Stimulated activated CD8-positive, alpha-beta memory T cell treated with anti-CD3 and anti-CD28 coated beads, Interleukin-12 subunit alpha, Interleukin-12 subunit beta, amount 100 ng/mL, for 24 hours (primary cell): ENCODE results near the gene PKD1L1.

Source experiments
- DNase-seq: peaks from one replicate; pipeline ENCODE4 v3.0.0-alpha.2; 2020; ENCODE audit errors: extremely low read depth

The PKD1L1 gene

DNA sequence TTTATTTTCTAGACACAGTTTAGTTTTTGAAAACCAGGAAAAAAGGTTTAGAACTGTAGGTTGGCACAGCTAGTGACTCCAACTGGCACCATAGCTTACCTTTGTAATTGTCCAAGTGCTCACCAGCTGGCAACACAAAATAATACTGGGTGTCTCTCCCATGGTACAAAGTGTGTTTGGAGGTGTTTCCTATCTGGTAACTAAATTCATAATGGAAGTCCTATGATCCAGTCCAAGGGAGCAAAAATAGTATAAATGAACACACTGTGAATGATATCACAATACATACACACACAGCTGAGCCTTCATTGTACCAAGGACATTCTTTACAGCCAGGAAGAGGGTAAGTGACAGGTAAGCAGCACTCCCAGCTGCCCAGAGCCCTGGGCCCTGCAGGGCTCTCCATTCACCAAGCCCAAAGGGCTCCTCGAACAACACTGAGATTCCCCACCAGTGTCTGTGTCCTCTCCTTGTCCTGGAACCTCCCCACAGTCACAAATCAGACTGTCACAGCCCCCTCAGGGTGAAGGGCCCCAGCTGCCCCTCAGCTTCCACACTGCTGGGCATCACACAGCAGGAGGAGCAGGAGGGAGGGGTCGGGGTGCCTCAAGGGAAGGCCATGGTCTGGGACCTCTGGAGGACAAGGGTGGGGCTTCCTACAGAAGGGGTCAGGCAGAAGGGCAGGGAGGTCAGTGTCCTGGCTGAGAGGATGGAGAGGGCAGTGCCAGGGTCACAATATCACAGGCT lies 72.1 kb downstream of the PKD1L1 start:
- DNase-seq = no peak

DNA sequence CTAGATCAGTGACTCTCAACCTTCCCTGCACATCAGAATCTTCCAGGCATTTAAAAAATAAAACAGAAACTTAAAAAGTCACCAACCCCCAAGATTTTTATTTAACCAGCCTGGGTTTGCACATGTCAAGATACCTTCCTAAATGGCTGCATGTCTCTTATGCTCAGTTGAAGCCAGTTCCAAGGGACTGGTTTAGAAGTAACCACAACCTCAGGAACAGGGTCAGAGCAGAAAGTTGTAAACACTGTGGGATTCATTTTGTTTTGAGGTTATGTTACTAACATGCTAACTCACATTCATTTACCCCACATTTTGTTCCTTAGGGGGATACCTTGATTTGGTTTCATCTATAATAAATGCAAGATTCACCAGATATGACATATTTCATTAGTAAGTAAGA lies 72.9 kb downstream of the PKD1L1 start:
- DNase-seq = no peak

DNA sequence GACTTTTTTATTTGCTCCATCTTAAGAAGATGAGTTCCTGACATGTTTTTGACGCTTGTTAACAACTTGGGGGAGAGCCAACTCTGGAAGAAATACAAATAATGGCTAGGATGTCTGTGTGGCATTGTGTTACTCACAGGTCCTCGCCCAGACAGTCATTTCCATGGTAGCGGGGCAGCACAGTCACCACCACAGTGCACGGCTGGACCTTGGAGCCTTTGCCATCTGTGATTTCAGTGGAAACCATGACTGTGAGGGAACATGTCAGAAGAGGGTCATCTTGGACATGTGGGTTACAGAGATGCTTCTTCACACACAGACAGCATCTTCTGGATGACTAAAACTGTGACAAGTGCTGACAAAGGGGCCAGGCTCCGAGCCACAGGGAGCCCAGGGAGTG lies 74.5 kb downstream of the PKD1L1 start:
- DNase-seq = no peak

DNA sequence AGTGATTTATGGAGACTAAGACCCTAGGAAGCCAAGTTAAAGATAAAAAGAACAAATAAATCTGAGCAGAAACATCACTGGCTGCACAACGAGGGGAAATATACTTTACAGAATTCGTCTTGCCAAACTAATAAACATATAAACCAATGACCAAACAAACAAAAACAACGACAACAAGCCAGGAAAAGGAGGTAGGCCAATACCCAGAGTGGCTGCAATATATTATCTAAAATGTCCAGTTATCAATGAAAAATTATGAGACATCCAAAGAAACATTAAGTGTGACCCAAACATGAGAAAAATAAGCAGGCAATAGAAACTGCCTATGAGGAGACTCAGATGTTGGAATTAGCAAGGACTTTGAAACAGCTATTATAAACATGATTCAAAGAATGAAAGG lies 81.0 kb downstream of the PKD1L1 start:
- no peak for DNase-seq

DNA sequence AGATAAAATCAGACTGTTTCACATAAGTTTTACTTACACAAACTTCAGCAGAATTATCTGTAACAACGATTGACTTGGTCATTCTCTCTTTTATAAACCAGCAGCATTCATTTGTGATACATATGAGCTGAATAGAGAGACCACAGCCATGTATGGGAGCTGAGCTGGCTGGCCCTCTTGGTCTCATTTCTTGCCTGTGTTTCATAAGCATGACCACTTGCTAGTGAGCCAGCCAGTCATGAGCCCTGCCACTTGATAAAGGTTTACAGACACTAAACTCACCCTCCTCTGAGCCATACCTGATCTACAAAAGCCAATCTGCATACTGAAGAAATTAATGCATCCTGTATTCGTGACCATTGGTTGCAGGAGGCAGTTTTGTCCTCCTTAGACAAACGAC lies 82.1 kb downstream of the PKD1L1 start:
- no peak for DNase-seq

DNA sequence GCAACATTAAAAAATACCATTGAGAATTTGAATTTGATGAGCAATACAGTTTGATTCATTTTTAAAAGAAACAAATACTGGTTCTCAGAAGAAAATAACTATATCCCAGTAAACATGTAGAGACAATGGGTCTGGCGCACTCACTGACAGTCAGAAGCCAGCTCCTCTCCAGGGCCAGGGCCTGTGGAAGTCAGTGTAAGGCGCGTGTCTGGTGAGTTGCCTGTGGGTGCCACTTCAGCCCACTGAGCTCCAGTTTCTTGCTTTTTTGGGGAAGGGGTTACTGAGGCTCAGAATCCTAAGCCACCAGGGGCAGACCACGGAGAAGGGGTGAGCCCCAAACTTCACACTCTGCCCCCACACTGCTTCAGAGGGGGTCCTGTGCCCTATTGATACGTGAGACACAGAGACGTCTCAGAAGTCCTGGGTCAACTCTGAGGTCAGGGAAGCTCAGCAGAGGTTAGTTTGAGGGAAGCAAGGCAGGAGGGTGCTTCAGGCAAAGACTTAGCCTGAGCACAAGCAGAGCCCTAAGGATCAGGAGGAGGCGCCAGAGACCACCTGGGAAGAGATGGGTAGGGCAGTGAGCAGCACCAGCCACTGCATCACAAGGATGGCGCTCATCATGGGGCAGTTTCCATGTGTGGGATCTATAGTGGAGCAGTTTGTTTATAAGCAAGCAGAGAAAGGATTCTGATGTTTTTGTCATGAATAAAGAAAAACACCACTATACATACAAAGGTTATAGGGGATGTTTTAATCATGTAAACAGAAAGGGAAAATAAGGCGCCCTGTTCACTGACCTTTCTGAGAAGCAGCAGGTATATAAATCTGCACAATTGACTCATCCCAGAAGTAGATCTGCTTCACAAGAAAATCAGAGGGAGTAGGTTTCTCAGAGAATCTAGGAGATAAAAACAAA lies 95.7 kb downstream of the PKD1L1 start:
- no peak for DNase-seq

DNA sequence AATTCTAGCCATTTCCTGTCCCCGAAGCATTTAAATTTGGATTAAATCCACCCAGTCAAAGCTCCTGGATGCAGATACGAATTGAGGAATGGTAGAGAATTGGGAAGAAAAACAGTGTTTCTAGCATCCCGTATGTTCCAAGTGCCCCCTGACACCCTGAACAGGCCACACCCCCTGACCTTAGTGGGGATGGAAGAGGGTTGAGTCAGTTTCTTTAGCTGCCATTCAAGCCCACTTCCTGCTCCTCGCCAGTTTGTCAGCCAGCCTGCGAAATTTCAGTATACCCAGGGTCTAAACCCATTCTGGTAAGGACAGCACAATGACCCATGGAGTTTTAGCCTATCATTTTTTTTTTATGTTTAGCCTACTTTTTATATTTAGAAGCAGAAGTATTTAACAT lies 101.1 kb downstream of the PKD1L1 start:
- DNase-seq = no peak

DNA sequence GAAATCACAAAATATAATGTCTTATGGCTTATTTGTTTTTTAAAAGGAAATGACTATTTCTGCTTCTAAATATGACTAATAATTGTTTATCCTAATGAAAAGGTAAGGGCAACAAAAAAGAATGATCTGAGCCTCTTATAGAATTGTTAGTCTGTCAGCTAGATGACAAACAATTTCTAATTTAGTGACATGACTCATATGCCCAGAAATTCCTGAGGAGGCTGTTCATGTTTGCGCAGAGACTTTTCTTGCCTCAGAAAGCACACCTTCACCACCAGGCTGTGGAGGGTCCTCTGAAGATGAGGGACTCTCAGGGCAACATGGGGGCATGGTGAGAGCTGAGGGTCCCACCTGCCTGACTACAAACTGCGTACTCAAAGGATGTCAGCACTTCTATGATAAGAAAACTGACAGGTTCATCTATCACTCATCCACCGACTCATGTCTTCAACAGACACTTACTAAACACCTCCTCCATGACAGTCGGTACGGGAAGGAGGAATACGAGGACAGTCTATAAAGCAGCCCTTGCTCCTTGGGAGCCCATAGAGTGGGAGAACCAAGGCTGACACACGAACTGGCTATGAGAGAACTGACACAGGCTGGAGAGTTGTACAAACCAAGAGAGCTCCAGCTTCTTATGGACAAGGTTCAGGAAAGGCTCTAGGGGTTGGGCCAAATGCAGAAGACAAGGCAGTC lies 102.0 kb downstream of the PKD1L1 start:
- no peak for DNase-seq

DNA sequence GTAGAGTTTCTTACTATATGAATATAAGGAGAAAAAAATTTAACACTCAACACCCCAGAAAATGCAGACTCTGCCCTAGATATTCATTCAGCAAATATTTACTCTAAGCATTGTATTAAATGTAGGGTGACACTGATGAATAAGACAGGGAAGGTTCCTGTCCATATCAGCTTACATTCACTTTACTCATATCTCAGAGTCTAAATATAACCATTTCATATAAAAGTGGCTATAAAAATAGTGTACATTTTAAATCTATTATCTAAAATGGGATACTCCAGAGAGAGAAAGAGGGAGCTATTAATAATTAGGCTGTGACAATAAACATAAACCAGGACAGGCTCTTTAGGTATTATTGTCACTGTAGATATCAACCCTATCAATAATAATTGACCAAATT lies 104.0 kb downstream of the PKD1L1 start:
- no peak for DNase-seq

DNA sequence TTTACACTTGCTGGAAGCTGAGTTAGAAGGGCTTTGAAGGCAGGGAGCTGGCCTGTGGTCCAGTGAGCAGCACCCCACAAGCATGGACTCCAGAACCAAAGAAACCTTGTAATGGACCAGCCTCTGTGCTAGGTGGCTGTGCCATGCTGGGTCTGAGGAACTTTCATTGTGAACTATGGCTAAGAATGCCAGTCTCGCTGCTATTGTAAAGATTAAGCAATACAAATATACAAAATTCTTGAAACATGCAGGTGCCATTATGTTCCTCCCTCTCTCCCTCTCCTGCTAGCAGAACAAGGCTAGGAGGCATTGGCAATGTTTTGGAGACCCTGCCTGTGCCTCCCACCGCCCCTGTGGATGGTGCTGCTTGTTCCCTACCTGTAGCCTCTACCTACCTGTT lies 105.0 kb downstream of the PKD1L1 start:
- DNase-seq = no peak

DNA sequence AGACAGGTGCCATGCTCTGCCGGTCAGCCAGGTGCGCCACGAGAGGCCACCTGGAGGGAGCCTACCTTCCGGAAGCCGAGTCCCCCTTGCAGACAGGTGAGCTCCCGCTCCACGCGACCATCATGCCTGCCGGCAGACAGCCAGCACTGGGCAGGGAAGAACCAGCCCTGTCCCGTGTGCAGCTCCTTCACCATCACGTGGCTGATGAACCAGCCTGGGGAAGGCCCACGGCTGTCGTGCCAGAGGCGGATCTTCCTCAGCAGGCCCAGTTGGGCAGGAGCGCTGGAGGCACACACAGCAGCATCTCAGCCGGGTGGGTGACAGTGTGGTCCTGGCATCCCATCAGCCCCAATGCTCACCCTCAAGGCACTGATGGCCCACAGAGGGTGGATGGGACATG lies 108.9 kb downstream of the PKD1L1 start:
- DNase-seq = no peak

DNA sequence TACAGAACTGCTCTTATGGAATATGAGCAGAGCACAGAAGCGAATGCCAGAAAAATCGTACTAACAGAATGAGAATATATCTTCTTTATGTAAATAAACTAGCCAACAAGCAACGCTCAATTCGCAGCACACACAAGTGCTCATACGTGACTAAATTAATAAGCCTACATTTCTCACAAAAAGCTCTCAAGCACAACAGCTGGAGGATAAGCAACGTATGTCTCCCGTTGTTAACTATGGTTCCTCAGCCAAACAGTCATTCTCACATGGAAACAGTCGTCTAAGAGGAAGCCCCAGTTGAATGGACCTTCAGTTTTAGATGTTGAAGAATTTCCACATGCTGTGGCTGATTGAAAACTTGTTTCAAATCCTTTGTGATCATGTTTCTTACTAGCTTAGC lies 110.4 kb downstream of the PKD1L1 start:
- DNase-seq = no peak

DNA sequence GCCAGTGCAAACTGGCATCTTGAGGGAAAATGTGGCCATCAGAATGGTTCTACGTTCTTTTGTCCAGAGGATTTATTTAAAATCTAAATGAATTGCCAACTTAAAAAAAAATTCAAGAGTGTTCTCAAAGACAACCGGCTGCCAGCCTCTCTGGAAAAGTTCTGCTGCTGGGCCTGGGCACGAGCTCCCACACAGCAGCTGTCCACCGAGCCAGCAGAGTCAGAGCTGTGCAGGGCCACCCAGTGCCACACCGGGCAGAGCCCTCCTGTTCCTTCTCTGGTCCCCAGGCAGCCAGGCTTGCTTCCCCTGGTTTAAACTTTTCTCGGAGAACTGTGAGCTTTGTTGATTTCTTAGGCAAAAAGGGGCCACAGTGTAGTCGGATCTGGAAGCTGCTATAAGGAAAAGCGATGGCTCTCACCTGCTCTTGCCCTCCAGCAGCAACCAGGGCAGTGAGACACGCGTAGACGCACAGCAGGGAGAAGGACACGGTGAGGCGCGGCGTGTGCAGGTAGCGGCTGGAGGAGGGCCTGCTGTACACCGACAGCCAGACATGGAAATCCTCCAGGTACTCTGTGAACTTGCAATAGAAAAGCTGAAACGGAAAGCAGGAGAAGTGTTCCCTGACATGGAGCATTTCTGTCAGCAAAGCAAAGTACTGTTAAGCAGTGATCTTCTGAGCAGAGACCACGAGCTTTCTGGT lies 111.6 kb downstream of the PKD1L1 start:
- DNase-seq = no peak

DNA sequence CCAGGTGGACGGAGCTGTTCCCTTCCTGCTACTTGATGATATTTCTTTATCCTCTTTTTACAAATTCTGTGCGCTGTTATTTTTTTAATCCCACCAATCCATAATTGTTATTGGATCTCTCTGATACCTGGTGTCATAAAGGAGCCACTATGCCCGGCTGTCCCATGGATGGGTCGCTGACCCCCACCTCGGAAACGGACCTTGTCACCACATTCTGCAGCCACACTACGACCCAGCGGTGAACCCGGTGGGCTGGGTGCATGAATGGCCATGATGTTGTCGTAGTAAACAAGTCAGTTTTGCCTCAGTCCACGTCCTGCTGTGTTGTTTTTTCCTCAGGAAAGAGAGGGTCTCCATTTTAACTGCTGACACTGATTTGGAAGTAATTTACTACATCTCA lies 112.2 kb downstream of the PKD1L1 start:
- no peak for DNase-seq

DNA sequence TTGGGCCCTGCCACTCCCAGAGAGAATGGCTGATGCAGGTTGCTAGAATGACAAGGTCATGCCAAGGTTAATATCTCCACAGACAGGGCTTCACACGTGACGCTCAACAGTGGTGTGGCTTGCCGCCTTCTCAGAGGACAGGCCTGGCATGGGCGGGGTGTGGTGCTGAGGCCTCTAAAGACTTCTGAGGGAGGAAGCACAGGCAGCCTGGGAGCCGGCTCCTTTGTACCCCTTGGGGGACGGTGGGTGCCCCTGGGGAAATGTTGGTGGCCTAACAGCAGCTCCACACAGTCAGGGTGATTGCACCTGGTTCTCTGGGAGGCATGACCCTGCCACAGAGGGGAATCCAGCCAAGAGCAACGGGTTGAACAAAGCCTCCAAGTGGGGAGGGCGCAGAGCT lies 115.1 kb downstream of the PKD1L1 start:
- no peak for DNase-seq

DNA sequence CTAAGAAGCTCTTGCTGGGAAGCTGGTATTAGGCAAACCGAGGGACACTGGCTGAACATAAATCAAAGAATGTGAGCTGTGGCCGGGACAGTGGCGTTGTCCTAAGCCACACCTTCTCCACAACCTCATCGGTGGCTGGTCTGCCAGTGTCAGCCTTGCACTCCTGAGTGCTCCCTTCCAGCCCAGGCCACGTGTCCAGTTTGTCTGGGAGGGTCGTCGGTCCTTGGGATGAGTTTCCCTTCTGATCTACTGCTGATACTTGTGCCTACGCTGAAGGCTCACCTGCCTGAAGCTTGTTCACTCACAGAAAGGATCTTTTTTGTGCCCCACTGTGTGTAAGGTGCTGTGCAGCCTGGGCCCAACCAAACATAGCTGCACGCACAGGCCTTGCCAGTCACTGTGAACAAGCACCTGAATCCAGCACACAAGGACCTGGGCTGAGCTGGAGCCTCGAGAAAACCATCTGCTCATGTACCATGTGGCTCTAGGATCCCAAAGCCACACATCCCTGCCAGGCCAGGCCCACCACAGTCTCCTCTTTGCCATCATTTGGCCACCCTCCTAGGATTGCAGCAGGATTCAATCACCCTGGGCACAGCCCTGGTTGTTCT lies 116.1 kb downstream of the PKD1L1 start:
- DNase-seq = no peak

DNA sequence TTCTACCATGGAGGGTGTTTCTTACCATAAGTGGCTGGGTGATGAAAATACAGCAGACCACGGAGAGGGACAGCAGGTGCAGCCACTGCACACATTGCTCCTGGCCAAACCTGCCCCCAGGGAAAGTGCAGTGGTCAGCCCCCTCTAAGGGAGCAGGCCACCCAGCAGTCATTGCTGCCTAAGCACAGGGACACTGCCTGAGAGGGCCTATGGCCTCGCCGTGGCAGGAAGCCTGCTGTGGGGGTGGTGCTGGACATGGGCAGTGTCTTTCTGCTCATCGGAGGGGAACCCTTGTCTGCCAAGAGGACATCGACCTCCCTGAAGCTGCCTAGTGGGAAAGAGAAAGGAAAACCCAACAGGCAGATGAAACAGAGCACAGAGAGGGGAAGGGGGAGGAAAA lies 118.3 kb downstream of the PKD1L1 start:
- DNase-seq = no peak

DNA sequence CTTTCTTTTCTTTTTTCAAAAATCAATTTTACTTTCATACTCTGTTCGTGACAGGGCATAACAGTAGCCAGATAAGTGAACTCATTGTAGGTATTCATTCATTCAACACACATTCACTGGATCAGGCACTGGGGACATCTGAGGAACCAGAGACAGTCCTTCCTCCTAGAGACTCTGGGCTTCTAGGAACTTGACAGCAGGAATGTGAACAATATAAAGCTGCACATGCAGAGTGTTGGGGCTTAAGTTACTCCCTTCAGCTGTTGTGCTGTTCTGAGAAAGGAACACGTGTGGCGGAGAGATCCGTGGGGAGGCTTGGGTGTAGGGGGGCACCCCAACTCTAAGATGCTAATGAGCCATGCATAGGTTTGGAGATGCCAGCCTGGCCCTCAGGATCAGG lies 120.4 kb downstream of the PKD1L1 start:
- DNase-seq = no peak

DNA sequence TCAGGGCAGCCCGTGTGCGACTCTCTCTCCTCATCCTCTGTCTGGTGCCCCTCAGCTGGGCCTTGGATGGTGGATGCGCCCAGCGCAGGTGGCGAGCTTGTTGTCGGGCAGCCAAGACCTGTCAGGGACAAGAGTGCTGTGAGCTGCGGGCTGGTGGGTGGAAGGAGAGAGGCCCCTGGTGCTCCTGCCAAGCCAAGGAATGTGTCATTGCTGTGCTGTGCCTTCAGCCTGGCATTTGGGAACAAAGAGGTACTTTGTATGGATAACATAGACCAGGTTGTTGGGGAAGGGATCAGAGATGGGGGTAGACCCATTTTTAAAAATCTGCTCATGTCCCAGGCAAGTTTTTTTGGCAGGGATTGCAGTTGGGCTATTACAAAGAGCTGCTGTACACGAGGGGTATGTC lies 120.9 kb downstream of the PKD1L1 start:
- no peak for DNase-seq

DNA sequence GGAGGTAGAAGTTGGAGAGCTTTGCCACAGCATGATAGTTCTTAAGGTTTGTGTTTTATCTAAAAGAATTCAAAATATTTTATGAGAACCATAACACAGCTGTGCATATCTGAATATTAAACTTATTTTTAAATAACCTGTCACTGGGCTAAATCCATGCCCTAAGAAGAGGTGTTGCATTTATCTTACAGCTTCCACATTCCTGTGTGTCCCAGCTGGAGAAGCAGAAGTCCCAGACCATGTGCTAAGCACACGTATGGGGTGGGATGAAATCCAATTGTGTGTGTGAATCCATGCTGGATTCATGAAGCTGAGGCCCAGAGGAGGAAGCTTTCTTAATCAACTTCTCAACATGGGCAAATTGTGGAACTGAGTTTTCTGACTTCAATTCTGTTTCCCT lies 121.5 kb downstream of the PKD1L1 start:
- DNase-seq = no peak

DNA sequence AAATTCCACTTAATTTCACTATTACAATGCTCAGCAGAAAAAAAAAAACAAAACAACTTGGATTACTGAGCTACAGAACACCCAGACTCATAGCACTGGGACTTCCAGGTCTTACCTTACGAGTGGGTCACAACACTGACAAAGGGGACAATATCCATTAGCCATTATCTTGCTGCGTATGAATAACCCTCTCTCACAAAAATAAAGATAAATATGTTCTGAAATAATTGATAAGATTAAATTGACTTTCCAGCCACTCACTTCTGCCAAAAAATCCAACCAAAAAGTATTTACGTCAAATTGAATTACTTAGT lies 128.7 kb downstream of the PKD1L1 start:
- no peak for DNase-seq
